GM21737 (cell line): ENCODE results near the gene RNF212B.

Experiments used
- ATAC-seq: cut with Tn5 transposase; IDR thresholded peaks from one replicate; pipeline ENCODE4 v1.9.1; 2021; ENCODE audit warnings: mild to moderate bottlenecking, moderate library complexity; ENCODE audit not compliant: unreplicated experiment

Gene RNF212B

GRCh38 chr14:23294734-23295561 is 57.2 kb downstream of the RNF212B start:
- ATAC-seq, result no peak

- no peak for ATAC-seq
Measured at GRCh38 chr14:23296012-23296777, 58.5 kb downstream of the RNF212B start.

- no peak for ATAC-seq
Measured at GRCh38 chr14:23297096-23297495, 59.4 kb downstream of the RNF212B start.

- no peak for ATAC-seq
Measured at GRCh38 chr14:23297611-23298277, 60.0 kb downstream of the RNF212B start.

DNA sequence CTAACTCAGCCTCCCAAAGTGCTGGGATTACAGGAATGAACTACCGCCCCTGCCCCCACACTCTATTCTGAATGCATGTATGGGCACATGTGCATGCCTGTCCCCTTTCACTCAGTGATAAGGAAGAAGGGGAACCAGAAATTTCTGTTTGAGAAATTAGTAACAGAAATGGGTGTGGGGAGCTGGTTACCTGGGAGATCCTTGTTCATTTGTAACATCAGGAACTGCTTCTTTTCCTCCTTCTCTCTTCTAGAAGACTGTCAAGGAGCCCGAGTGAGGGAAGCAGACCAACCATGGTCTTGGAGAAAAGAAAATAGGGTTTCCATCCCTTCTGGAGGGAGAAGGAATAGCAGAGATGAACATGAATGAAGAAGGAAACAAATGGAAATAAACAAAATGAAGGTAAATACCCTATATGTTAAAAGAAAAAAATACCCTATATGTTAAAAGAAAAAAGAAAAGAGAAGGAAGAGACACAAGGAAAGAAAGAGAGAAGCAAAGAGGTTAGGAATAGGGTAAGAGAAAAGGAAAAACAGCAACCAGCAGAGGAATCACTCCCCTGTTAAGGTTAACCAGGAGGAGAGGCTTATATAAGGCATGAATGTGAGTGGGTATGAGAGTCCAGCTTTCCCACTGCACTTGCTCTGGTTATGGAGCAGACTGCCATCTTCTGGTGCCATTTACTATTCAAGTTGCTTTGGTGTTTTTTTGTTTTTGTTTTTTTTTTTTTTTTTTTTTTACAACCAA is 61.6 kb downstream of the RNF212B start:
- ATAC-seq, result no peak

GRCh38 chr14:23299986-23300686 is 62.4 kb downstream of the RNF212B start:
- ATAC-seq, result no peak

DNA sequence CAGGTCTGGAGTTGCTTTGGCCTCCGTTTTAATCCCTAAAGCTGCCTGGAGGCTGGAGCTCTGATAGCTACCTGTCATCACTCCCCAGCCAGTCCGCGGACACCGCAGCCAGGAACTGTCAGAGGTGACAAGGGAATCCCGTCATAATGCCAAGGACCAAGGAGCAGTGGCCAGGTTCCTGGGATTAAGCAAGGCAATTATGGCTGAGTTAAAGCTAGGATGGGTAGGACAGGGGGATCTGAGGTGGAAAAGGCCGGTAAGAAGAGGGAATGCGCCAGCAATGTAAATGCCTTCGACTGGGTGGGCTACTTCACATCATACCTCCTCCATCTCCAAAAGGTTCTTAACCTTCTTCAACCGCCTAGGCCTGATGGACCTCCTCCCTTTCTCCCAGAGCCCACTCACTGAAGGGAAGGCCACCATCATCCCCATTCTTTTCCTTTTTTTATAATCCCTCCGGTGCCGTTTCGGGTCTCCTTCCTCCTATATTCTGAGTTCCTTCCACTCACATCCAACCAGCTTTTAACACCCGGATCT is 63.0 kb downstream of the RNF212B start:
- no peak for ATAC-seq

DNA sequence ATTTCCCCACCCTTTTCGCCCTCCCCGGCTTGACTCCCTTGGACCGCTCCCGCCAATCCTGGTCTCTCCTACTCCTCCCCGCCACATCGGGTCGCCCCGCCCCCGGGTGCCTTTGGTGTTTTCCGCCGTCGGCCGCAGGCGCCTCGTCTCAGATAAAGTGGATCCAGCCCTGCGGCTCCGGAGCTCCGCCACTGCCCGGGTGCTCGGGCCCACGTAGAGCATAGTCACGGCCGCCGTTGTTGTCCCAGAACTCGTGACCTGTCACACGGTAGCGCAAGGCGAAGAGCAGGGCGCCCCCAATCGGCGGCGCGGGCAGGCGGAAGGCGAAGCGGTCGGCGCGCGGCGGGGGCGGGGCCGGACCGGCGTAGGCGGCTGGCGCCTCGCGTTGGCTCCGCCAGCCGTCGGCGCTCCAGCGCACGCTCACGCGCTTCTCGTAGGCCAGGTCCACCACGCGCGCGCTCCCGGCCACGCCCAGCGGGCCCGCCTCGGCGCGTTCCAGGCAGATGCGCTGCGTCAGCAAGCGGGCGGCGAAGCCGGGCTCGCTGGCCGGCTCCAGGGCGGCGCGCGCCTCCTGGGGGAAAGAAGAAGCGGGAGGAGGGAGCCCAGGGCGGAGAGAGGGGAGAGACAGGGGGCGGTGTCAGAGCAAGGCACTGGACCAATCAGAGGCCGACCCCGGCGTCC is 63.7 kb downstream of the RNF212B start:
- peak; percentile 73 for ATAC-seq

GRCh38 chr14:23301969-23302289 is 64.2 kb downstream of the RNF212B start:
- ATAC-seq, result peak; percentile 4

- ATAC-seq, result peak; percentile 37
Measured at GRCh38 chr14:23302290-23303225, 64.8 kb downstream of the RNF212B start, which contains the start of gene PPP1R3E. PPP1R3E (minus strand) TSS chr14:23302859; CDS start chr14:23302576, 283 bp downstream.

DNA sequence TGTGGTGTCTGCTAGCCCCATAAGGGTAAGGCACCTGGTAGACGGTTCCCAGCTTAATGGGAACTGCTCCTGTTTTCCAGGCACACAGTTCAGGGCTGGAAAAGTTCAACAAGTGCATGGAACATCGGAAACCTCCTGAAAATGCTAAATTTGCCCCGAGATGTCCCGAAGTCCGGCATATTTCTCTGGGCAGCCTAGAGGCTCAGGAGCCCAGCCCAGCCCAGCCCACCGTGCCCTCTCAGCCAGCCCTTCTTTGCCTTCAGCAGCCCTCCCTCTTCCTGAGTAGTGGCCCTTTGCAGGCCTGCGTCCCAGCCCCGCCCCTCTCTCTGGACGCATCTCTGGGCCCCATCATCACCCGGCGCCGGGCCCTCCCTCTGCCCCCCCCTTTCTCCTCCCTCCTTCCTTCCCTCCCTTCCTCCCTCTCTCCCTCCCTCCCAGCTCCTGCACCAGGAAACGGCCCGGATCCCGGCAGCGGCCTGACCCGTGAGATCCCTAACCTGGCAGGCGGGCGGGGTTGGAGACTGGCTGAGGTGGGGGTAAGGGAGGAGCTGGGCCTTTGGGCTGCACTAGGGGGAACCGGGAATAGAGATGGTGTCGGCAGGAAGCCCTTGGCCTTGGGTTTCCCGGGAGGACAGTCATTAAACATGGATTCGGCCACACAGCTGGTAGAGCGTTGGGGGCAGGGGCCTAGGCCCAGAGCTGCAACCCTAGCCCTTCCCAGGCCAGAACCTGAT is 68.8 kb downstream of the RNF212B start, which contains the start of gene BCL2L2:
TSS of gene BCL2L2 (plus strand) at position 422 of the 734 bp plus-strand sequence. CDS start 935 bp downstream, outside the sequence.
- no peak for ATAC-seq

- no peak for ATAC-seq
Measured at GRCh38 chr14:23307146-23307530, 69.4 kb downstream of the RNF212B start.

- ATAC-seq, result no peak
Measured at GRCh38 chr14:23307687-23308644, 70.2 kb downstream of the RNF212B start.

DNA sequence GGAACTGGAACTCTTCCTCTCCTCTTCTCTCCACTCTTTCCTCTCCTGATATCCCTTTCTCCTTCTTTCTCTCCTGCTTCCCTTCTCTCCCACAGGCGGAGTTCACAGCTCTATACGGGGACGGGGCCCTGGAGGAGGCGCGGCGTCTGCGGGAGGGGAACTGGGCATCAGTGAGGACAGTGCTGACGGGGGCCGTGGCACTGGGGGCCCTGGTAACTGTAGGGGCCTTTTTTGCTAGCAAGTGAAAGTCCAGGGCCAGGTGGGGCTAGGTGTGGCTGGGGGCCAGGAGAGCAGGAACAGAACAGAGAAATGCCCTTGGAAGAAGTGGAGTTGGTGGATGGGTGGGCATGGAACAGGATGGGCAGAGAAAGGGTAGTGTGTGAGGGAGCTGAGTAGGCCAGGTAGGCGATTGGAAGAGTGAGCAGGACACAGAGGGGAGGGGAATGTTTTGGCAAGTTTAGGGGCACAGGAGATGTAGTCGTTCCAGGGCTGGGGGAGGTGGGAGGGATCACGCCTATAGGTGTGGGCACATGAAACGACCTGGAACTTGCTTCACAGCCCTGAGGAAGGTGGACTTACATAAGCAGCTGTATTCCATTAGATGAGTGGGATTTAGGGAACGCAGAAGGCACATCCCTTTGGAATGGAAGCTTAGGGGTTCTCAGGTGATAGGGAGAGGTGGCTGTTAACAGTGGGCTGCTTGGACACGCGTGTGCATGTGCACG is 71.1 kb downstream of the RNF212B start:
- ATAC-seq, result no peak

DNA sequence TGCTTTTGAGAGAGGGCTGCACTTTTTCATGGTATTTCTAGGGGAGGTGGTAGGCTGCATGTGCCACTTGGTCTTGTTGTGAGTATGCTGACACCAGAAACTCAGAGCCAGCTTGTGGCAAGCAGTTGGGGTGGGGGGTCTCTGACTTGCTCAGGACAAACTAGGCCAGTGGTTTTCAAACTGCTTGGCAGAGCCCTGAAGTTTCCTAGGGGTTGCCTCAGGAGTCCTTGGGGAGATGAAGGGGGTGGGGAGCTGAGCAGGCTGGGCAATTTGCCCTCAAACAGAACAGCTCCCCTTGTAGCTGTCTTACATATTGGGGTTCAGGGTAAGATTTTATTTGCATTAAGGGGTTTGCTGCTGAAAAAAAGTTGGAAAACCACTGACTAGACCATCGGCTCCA is 72.8 kb downstream of the RNF212B start:
- ATAC-seq, result no peak

- no peak for ATAC-seq
Measured at GRCh38 chr14:23316300-23316699, 78.6 kb downstream of the RNF212B start.
